ENCODE measurements around the gene ENO1. TPM values are rescaled to one million over a fixed set of nuclear protein-coding genes. Genes with fewer than 3 reads are reported as not detected.

ENO1 gene
- total and polyA plus RNA-seq, 12 donors, result 73.3 to 581 (median 141) TPM

DNA sequence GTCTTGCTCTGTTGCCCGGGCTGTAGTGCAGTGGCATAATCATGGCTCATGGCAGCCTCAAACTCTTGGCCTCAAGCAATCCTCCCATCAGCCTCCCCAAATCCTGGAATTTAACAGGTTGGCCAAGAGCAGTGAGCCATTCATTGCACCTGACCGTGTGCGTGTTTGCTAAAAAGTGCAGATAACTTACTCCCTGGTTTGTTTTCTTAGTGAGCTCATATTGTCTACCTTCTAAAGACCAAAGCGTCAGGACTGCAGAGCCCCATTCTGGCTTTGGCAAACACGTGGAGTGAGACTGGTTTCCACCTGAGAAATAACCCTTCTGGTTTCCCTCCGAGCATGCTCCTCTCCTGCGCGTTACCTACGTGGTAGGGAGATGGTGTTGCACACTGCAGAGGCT is 35.0 kb upstream of the ENO1 start:
- H3K4me1 ChIP-seq, result peaks cover 0 to 10% (median 0%) of the 10 kb centered on the region in 9 donors
- no peaks in the 10 kb centered on the region for H3K36me3 ChIP-seq
- no peak overlapping the region for H3K4me3 ChIP-seq
- H3K27ac ChIP-seq, result no peak overlapping the region
- intact Hi-C loops (cut with DNase I), result loop anchor here in 1 of 10 donors (10.0 kb wide), 1 partner anchor 281 kb away; no protein-coding TSS in a partner anchor
- H3K9me3 ChIP-seq, result no peaks in the 10 kb centered on the region
- DNase-seq (no peak), ATAC-seq (no peak)
- 82 to 92% methylated on average over 9 of the region's 9 CpGs for WGBS, 2 donors
- peaks cover 0 to 6% (median 0%) of the 10 kb centered on the region in 7 donors for H3K27me3 ChIP-seq
- no peak for TF ChIP-seq CTCF (IDR thresholded peaks at IDR 0.05)

DNA sequence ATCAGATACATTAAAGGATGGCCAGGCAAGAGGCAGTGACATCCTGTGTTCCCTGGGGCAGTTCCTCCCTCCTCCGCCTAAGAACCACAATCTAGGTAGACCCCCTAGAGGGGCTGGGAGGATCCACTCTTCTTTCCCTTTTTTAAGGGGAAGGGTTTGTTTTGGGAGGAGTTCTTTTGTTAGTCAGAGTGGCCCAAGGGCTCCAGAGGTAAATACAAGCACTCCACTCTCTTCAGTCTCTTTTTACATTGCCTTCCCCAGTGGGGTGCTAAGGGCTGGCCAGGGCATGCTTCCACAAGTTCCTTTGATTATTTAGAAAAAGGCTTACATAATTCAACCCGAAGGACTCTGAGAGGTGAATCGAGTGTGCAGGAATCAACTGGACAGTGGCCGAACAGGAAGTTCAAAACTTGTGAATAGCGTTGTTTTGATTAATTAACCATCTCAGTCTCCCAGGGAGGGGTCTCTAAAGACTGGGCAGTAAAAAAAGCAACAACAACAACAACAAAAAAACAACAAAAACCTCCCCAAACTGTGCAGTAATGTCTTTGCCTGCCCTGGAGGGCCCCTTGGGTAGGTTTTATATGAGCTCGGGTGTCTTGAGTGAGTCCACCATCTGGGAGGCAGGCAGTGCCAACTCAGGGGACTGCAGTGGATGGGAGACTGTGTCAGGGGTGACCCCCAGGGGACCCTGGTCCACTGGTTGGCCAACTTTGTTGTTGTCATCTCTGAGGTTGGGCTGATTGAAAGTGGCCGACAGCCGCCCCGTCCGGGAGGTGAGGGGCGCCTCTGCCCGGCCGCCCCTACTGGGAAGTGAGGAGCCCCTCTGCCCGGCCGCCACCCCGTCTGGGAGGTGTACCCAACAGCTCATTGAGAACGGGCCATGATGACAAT is 33.2 kb upstream of the ENO1 start:
- no peak for TF ChIP-seq CTCF (IDR thresholded peaks at IDR 0.05)
- ATAC-seq, result no peak
- intact Hi-C loops (cut with DNase I), result loop anchor here in 1 of 10 donors (10.0 kb wide), 1 partner anchor 283 kb away; no protein-coding TSS in a partner anchor

DNA sequence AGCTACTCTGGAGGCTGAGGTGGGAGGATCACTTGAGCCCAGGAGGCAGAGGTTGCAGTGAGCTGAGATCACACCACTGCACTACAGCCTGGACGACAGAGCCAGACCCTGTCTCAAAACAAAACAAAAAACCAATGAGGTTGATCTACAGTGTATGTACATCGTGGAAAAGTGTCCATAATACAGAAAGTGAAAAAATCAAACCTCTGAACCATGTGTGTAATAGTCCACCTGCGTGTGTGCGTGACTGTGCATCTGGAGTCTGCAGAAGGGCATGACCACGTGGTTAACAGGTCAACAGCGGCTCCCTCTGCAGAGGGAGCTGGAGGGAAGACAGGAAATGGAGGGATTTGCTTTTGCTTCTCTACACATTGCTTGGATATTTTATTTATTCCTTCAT is 32.4 kb upstream of the ENO1 start:
- Histone ChIP-seq H3K4me3 (no peak overlapping the region), H3K9me3 (no peaks in the 10 kb centered on the region), H3K27me3 (peaks cover 0 to 6% (median 0%) of the 10 kb centered on the region in 7 donors), H3K36me3 (no peaks in the 10 kb centered on the region), H3K27ac (no peak overlapping the region), H3K4me1 (peaks cover 0 to 10% (median 0%) of the 10 kb centered on the region in 9 donors)
- WGBS, 2 donors, result 72 to 73% methylated on average over 6 of the region's 6 CpGs
- no peak for DNase-seq
- no peak for TF ChIP-seq CTCF (IDR thresholded peaks at IDR 0.05)
- intact Hi-C loops (cut with DNase I), result loop anchor here in 1 of 10 donors (10.0 kb wide), 1 partner anchor 284 kb away; no protein-coding TSS in a partner anchor
- ATAC-seq, result no peak

More for the DNA sequence above, 33.2 kb upstream of the ENO1 start:
- 82 to 87% methylated on average over 13 of the region's 17 CpGs for WGBS, 2 donors
- Histone ChIP-seq H3K4me1 (peaks cover 0 to 10% (median 0%) of the 10 kb centered on the region in 9 donors), H3K27me3 (peaks cover 0 to 6% (median 0%) of the 10 kb centered on the region in 7 donors), H3K4me3 (no peak overlapping the region), H3K36me3 (no peaks in the 10 kb centered on the region), H3K27ac (no peak overlapping the region), H3K9me3 (no peaks in the 10 kb centered on the region)
- DNase-seq, result no peak

DNA sequence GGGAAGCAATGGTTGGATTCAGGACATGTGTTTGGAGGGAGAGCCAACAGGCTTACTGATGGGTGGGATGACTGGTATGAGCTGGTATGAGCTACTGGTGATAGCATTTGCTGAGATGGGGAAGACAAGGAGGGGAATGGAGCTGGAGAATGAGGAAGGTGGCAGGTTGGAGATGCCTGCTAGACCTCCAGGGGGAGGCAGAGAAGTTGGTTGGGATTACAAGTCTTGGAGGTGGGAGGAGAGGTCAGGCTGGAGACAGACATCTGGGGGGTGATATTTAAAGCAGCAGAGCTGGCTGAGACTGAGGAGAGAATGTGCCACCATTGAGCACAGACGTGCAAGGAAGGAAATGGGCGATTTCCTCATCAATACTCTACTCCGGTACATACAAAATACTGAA is 31.8 kb upstream of the ENO1 start:
- H3K27ac ChIP-seq, result no peak overlapping the region
- no peak overlapping the region for H3K4me3 ChIP-seq
- no peak for ATAC-seq
- H3K27me3 ChIP-seq, result peaks cover 0 to 6% (median 0%) of the 10 kb centered on the region in 7 donors
- H3K36me3 ChIP-seq, result no peaks in the 10 kb centered on the region
- DNase-seq, result no peak
- 74 to 83% methylated on average over 3 of the region's 3 CpGs for WGBS, 2 donors
- no peaks in the 10 kb centered on the region for H3K9me3 ChIP-seq
- intact Hi-C loops (cut with DNase I), result loop anchor here in 1 of 10 donors (10.0 kb wide), 1 partner anchor 284 kb away; no protein-coding TSS in a partner anchor
- peaks cover 0 to 10% (median 0%) of the 10 kb centered on the region in 9 donors for H3K4me1 ChIP-seq
- no peak for TF ChIP-seq CTCF (IDR thresholded peaks at IDR 0.05)
